ENCODE results near the gene B4GALT6.

DNA sequence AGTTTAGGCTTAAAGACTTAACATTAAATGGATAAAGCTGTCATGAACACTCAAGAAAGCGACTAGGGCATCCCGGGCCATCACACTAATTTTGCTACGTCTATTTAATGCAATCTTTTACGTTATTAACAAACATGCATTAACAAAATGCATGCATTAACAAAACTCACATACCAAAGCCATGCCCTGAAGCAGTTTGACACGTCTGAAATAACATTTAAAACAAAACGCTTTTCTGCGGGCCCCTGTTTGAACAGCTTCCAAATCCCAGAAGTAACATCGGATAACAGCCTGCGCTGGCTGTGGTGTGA lies 458 bp downstream of the B4GALT6 start:
- TF ChIP-seq CTCF (optimal IDR thresholded peaks at IDR 0.05 in 1 of 3, IDR thresholded peaks at IDR 0.05 in 1 of 3, conservative IDR thresholded peaks at IDR 0.05 in 1 of 3; ENCODE audit: extremely low read depth in 1 of 3, insufficient read depth in 2 of 3, low read length in 3 of 3) (no peak), EZH2 (IDR thresholded peaks at IDR 0.05; ENCODE audit: low read length) (no peak)

All from keratinocyte (primary cell).